ENCODE results near the gene F12.

GRCh38 chr5:177433658-177434217 lies 24.4 kb upstream of the F12 start:
- TF ChIP-seq EZH2 (IDR thresholded peaks at IDR 0.05; ENCODE audit: borderline replicate concordance, low read length) (no peak), CTCF (IDR thresholded peaks at IDR 0.05; ENCODE audit: low read length) (no peak)

All from OCI-LY1 (cell line).